ENCODE results near the gene ARHGEF16. TPM values are rescaled to one million over a fixed set of nuclear protein-coding genes. Genes with fewer than 3 reads are reported as not detected.

ARHGEF16 gene
- polyA plus RNA-seq, 1 donor from 2014 or later = not detected

DNA sequence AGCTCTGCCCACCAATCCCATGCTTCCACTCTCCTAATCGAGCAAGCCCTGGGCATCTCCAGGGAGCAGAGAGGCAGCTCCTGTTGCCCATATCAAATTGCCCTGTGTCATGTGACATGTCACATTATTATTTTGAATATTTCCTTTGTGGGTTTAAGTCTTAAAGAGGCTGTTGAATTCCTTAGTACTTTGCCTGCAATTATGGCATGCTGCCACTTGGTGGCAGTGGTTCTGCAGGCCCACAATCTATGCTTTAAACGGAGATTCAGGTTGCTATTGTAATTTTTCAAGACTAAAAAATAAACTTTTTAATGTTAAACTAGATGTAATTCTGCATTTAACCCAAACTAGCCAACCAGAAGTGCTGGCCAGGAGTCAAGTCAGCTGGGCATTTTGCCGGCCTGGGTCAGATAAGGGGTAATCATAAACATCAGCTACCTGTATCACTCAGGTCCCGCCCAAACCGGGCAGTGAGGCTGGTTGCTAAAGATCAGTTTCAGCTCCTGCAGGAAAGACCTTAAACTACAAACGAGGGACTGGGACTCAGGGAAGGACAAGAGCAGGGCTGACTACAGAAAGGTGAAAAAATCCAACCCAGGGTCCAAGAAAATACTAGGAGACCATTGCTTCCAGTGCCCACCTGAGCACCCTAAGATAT is 37.3 kb upstream of the ARHGEF16 start:
- Mint-ChIP-seq H3K36me3 (peaks cover 2% of the 10 kb centered on the region), H3K4me1 (no peaks in the 10 kb centered on the region), H3K27me3 (peaks cover 11% of the 10 kb centered on the region), H3K9me3 (peaks cover 0 to 9% (median 0%) of the 10 kb centered on the region in 3 donors), H3K27ac (no peak overlapping the region), H3K4me3 (no peak overlapping the region)

DNA sequence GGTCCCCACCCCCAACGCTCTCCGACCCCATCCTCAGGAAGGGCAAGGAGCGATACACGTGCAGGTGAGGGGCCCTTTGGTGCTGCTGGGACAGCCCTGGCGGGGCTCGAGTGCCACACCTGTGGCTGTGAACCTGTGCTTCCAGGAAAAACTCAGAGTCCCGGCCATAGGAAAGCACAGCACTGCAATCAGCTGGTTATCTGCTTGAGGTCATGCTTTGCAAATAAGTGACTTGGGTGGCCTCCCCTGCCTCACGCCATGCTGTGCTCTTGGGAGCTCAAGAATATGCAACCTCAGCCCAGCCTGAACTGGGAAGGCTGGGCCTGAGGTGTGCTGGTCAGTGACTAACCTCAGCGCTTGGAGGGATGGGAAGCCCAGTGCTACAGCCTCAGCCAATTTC is 36.5 kb upstream of the ARHGEF16 start:
- H3K4me1 Mint-ChIP-seq = no peaks in the 10 kb centered on the region
- H3K36me3 Mint-ChIP-seq = peaks cover 2% of the 10 kb centered on the region
- H3K4me3 Mint-ChIP-seq = no peak overlapping the region
- no peak overlapping the region for H3K27ac Mint-ChIP-seq
- peaks cover 11% of the 10 kb centered on the region for H3K27me3 Mint-ChIP-seq
- peaks cover 0 to 9% (median 0%) of the 10 kb centered on the region in 3 donors for H3K9me3 Mint-ChIP-seq

DNA sequence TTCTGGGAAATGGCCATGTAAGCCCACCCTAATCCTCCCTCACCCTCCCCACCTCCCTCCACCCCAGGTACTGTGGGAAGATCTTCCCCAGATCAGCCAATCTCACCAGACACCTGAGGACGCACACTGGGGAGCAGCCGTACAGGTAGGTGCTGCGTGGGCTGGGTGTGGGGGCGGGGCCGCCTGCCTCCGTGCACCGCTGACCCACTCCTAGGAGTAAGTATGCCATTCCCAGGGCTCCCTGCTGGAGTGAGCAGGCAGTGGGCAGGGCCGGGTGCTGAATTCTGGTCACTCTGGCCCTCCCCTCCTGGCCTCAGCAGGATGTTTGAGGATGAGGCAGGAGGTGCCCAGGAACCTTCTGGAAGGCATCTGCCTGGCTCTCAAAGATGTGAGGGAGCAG is 35.9 kb upstream of the ARHGEF16 start:
- no peak overlapping the region for H3K27ac Mint-ChIP-seq
- no peaks in the 10 kb centered on the region for H3K4me1 Mint-ChIP-seq
- H3K4me3 Mint-ChIP-seq = no peak overlapping the region
- peaks cover 2% of the 10 kb centered on the region for H3K36me3 Mint-ChIP-seq
- H3K27me3 Mint-ChIP-seq = peaks cover 11% of the 10 kb centered on the region
- peaks cover 0 to 9% (median 0%) of the 10 kb centered on the region in 3 donors for H3K9me3 Mint-ChIP-seq

DNA sequence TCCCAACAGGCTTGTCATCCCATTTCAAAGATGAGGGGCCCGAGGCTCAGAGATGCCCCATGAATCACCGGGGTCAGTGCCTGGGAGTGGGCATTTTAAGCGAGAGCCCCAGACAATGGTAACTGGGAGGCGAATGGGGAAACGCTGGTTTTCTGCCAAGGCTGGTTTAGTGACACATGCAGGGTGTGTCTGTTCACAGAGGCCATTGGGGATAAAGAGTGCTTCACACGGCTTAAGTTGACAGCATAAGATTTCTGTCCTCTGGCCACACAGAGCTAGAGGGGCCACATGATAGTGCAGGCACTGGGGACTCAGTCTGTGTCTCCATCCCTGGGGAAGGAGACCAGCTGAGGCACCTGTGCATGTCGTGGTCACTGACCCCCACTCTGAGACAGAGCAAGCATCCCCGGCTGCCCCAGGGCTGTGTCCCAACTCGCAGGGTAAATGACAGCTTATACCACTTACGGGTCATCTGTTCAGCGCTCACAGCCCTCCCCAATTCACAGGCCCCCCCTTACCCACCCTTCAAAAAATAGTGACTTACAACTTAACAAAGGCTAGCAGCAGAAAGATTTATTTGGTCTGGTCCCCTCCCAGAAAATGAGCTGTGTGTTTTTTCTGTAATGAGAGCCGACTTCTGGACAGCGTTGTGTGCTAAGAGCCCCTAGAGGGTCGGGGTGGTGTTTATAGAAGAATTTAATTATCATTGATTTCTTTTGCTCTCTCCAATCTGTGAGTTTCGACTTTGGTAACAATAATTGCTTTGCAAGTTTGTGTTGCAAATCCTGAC is 34.9 kb upstream of the ARHGEF16 start:
- peaks cover 13% of the 10 kb centered on the region for H3K27me3 Mint-ChIP-seq
- H3K4me1 Mint-ChIP-seq = no peaks in the 10 kb centered on the region
- peak overlapping the region in 2 of 3 donors; percentile 14 to 35 for H3K27ac Mint-ChIP-seq
- H3K9me3 Mint-ChIP-seq = peaks cover 0 to 9% (median 0%) of the 10 kb centered on the region in 3 donors
- peaks cover 2% of the 10 kb centered on the region for H3K36me3 Mint-ChIP-seq
- H3K4me3 Mint-ChIP-seq = no peak overlapping the region

DNA sequence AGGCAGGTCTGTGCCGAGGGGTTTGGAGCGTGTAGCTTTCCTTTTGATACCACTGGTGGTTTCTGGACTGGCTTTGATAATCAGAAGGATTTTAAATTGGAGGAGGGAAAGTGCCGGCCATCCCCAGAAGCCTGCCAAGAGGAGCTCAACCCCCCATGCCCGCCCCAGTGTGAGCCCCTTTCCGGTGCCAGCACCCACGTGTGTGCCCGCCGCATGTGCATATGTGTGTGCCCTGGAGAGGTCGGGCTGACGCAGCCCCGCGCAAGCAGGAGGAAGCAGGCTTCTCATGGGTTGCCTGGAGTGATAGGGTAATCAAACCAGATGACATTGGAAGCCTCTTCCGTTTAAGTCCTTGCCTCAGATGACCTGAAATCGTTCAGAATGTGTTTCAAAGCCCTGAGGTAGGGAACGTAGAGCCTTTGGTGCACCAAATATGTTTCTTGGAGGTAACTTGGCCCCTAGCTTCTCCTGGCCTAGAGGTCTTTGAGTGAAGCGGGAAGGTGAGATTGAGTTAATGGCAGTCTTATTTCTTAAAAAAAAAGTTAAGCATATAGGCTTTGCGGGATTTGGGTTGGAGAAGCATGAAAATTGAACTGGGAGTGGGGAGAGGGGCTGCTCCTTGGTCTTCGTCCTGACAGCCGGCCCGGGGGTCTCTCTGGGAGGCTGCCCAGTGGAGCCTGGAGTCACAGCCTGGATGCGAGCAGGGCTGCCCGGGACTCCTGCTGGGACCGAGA is 34.1 kb upstream of the ARHGEF16 start:
- Mint-ChIP-seq H3K4me3 (no peak overlapping the region), H3K27me3 (peaks cover 13% of the 10 kb centered on the region), H3K36me3 (peaks cover 2% of the 10 kb centered on the region), H3K4me1 (no peaks in the 10 kb centered on the region), H3K27ac (peak overlapping the region in 2 of 3 donors; percentile 14 to 35), H3K9me3 (peaks cover 0 to 9% (median 0%) of the 10 kb centered on the region in 3 donors)

DNA sequence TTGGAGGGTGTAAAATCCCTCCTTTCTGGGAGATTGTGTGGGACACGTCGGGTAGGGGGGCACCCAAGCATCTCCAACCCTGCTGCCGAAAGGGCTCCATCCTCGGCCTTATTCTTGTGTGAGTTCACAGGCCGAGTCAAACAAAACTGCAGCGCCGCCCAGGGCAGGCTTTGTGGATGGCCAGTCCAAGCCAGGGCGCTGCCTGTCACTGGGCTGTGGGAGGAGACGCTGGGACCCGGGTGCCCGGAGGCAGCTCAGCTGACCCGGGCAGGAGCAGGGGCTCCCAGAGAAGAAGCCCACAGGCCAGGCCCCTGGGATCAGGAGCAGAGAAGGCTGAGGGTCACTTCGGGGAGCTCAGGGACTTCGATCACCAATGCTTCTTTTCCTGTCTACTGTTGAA is 31.8 kb upstream of the ARHGEF16 start:
- Mint-ChIP-seq H3K4me1 (no peaks in the 10 kb centered on the region), H3K9me3 (no peaks in the 10 kb centered on the region), H3K36me3 (peaks cover 2% of the 10 kb centered on the region), H3K27ac (no peak overlapping the region), H3K4me3 (no peak overlapping the region), H3K27me3 (peaks cover 13% of the 10 kb centered on the region)

DNA sequence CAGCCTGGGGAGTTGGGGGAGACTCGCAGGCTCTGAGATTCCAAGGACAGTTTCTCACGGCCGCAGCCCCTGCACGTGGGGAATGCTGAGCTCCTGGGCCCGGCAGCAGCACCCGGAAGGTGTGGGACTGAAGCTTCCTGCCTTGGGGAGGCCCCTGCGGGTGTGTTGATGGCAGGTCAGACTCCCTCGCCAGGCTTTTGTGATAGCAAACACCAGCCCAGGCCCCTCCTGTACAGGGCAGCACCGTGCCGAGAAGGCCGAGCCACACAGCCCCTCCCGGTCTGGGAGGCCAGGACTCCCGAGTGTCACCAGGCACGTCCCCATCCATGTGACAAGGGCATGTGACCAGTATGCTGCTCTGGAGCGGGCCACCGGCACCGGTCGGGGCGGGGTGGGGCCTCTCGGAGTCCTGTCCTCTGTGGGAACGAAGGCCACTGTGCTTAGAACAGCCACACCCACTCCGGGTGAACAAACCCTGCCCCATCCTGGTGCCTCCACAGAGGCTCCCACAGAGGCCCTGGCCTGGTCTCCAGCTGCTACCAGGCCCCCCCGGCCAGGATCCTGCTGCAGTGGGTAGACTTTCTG is 31.1 kb upstream of the ARHGEF16 start:
- H3K9me3 Mint-ChIP-seq = no peaks in the 10 kb centered on the region
- H3K27ac Mint-ChIP-seq = no peak overlapping the region
- H3K4me3 Mint-ChIP-seq = no peak overlapping the region
- peaks cover 13% of the 10 kb centered on the region for H3K27me3 Mint-ChIP-seq
- peaks cover 2% of the 10 kb centered on the region for H3K36me3 Mint-ChIP-seq
- no peaks in the 10 kb centered on the region for H3K4me1 Mint-ChIP-seq

DNA sequence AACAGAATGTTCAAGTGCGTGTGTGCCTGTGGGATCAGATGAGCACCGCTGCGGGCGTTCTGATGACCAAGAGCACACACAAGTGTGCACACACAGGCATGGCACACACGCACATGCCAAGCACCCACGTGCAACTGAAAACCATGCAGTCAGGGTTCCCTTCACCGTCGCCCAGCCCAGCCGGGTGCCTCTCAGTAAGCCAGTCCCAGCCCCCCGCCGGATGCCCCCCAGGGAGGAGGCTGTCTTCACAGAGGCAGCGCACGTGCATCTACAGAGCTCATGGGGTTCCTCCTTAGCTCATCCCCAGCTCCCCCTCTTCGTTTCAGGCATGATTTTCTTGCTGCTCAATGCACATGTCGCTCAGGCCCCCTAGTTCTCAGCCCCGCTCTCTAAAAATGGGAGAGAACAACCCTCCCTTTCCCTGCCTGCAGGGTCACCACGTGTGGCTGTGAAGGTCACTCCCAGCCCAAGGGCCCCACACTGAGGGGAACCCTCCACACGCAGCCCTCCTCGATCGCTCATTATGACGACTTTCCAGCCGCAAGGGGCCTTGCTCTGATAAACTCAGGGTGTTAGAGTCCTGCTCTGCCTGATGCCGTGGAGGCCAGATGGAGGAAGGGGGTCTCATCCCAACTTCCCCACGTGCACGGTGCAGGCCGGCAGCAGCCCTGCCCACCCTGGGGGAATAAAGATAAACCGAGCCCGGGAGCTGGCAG is 30.4 kb upstream of the ARHGEF16 start:
- Mint-ChIP-seq H3K9me3 (no peaks in the 10 kb centered on the region), H3K27ac (no peak overlapping the region), H3K4me3 (no peak overlapping the region), H3K4me1 (no peaks in the 10 kb centered on the region), H3K27me3 (peaks cover 13% of the 10 kb centered on the region), H3K36me3 (peaks cover 2% of the 10 kb centered on the region)

DNA sequence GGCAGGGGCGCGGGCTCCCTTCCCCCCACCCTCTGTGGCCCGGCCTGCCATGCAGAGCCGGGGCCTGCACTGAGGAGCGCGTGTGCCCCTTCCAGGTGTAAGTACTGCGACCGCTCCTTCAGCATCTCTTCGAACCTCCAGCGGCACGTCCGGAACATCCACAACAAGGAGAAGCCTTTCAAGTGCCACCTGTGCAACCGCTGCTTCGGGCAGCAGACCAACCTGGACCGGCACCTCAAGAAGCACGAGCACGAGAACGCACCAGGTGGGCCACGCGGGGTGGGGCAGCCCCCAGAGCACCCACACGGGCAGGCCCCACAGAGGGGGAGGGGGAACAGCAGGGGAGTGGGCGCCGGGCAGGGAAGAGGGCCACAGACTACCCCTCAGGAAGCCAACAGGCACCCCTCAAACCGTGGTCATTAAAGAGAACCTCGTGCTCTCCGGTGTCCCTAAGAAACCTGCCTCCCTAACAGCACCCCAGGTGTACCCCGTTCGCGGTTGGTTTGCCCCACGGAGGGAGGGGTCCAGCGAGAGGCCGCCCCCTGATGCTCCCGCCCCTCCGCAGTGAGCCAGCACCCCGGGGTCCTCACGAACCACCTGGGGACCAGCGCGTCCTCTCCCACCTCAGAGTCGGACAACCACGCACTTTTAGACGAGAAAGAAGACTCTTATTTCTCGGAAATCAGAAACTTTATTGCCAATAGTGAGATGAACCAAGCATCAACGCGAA is 28.8 kb upstream of the ARHGEF16 start:
- Mint-ChIP-seq H3K36me3 (no peaks in the 10 kb centered on the region), H3K9me3 (no peaks in the 10 kb centered on the region), H3K27ac (no peak overlapping the region), H3K27me3 (peaks cover 11% of the 10 kb centered on the region), H3K4me3 (no peak overlapping the region), H3K4me1 (no peaks in the 10 kb centered on the region)

DNA sequence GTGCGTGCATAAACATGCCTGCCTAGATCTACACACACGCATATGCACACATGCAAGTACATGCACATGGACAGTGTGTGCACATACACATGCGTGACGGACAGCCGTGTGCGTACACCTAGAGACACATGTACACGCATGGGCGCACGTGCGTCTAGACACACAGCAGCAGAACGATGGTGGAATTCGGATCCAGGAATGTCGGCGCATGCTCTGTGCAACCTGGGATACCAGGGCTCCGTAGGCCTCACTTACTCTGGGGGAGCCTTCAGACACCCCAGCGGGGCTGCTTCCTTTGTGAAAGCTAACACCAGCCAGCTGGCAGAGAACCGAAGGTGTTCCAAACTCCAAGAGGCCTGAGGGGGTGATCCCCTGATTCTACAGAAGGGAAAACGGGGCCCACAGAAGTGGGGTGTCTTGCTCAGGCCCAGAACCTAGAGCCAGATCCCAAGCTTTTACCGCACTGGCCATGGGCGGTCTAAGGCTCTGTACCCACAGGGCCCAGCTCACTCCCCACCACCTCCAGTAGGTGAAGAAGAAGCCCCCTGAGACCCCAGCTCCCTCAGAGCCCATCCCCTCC is 27.4 kb upstream of the ARHGEF16 start:
- Mint-ChIP-seq H3K9me3 (no peaks in the 10 kb centered on the region), H3K27me3 (peaks cover 3% of the 10 kb centered on the region), H3K27ac (no peak overlapping the region), H3K36me3 (no peaks in the 10 kb centered on the region), H3K4me3 (no peak overlapping the region), H3K4me1 (no peaks in the 10 kb centered on the region)

DNA sequence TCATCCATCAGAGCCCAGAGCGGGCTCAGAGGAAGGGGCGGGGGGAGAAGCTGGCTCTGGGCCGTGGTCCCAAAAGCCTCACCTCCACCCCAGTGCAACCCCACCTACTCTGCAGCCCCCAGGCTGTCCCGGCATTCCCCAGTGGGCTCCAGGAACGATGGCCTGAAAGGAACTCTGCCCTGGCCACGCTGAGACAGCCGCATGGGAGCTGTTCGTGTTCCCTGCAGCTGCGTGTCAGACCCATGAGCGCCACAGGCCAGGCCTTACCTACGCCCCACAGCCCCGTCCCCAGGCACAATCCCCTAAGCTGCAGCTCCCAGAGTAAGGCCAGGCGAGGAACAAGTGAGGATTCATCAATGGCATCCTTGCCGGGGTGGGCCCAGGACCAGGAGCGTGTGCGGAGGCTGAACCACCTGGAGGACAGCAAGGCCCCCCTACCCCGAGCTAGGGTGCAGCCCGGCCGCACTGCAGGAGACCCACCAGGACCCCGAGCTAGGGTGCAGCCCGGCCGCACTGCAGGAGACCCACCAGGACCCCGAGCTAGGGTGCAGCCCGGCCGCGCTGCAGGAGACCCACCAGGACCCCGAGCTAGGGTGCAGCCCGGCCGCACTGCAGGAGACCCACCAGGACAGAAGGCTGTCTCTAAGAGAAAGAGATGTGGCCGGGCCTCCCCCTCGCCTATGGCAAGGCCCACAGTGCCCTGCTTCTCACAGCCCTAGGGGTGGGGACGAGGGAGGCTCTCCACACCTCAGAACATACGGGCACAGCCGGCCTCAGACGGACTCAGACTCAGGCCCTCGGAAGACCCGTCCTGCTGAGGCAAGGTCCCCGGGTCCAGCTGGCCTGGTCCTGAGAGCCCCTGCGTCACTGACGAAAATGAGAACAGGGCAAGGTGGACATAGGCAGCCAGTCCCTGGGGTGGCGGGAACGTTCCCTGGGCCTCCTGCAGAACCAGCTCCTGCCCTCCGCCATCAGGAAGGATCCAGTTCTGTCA is 26.5 kb upstream of the ARHGEF16 start:
- peaks cover 2% of the 10 kb centered on the region for H3K27me3 Mint-ChIP-seq
- H3K9me3 Mint-ChIP-seq = no peaks in the 10 kb centered on the region
- H3K4me1 Mint-ChIP-seq = no peaks in the 10 kb centered on the region
- no peak overlapping the region for H3K4me3 Mint-ChIP-seq
- no peak overlapping the region for H3K27ac Mint-ChIP-seq
- H3K36me3 Mint-ChIP-seq = no peaks in the 10 kb centered on the region

DNA sequence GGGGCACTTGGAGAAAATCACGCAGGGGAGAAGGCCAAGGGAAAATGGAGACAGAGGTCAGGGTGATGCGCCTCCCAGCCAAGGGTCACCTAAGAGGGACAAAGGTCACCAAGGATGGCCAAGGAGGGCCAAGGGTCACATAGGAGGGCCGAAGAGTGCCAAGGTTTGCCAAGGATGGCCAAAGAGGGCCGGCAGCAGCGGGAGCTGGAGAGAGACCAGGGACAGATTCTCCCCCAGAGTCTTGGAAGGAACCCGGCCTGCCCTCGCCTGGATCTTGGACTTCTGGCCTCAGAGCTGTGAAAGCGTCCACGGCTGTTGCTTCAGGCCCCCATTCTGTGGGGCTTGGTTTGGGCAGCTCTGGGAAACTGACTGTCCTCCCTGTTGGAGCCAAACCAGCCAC is 25.6 kb upstream of the ARHGEF16 start:
- Mint-ChIP-seq H3K4me1 (no peaks in the 10 kb centered on the region), H3K36me3 (no peaks in the 10 kb centered on the region), H3K27ac (no peak overlapping the region), H3K27me3 (peaks cover 4% of the 10 kb centered on the region), H3K4me3 (no peak overlapping the region), H3K9me3 (no peaks in the 10 kb centered on the region)

DNA sequence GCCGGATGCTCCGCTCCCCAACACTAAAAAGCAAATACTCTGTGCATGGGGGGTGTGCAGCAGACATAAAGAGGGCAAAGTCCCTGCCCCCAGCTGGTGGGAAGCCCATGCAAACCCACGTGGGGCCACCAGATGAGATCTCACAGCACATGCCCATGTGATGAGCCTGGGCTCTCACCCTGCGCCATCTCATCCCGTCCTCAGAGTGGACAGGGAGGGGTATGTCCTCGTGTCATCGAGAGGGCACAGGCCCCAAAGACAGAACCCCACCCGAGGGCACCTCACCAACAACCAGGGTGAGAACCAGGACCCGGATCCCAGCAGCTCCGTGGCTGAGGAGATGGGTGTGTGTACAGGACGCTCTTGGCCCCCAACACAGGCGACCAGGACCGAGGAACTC is 25.1 kb upstream of the ARHGEF16 start:
- Mint-ChIP-seq H3K9me3 (no peaks in the 10 kb centered on the region), H3K27me3 (peaks cover 2% of the 10 kb centered on the region), H3K4me3 (no peak overlapping the region), H3K27ac (no peak overlapping the region), H3K4me1 (no peaks in the 10 kb centered on the region), H3K36me3 (no peaks in the 10 kb centered on the region)

Measured in IgD-negative memory B cell (primary cell).